A549 (cell line): ENCODE results near the gene NALCN.
A peak's percentile ranks its signal among the peaks of the same experiment; 100 is the strongest.

ENCODE experiments used
- CTCF ChIP-seq: fragments of >200 bp; sonication (Bioruptor Twin); formaldehyde crosslinking; IDR thresholded peaks from 3 replicates; pipeline ENCODE4 v1.5.1; 2016
- E2F6 ChIP-seq: IDR thresholded peaks from 2 replicates; pipeline ENCODE4 v1.6.1; 2012; ENCODE audit warnings: low read depth, borderline replicate concordance

- TF ChIP-seq E2F6, result no peak
- peak; percentile 57 for TF ChIP-seq CTCF
Measured at GRCh38 chr13:101127741-101128353, 288.5 kb downstream of the NALCN start.
